Measurements from ENCODE around the gene USPL1.

Gene USPL1

DNA sequence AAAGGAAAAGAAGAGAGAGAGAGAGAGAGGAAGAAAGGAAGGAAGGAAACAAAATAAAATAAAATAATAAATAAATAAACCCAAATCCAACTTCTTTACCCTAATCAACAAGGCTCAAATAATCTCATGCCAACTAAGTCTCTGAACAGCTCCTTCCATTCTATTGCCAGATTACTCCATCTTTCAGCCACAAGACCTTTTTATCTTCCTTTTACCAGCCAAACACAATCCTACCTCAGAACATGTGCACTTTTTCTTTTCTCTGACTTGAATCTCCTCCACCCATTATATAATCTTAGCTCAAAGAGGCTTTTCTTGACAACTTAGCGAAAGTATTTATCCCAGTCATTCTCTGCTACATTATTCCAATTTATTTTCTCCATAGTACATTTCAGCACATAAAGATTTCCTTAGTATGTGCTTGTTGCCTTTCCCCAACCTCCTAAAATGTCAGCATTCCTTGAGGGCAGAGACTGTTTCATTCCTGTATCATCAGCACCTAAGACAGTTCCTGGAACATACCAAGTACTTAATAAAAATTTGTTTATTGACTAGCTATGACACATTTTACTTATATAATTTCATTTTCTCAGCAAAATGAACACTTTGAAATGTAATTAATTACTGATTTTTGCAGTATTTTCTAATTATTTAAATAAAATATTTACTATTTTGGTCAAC lies 33.5 kb upstream of the USPL1 start:
- ChIA-PET CTCF (interaction anchor here (0.6 kb wide), 2 partner anchors 118 to 224 kb away, joined by 3 to 4 read pairs; partner anchors contain the start of gene HMGB1), POLR2A (no interaction called here)
- Histone ChIP-seq H3K36me3 (ENCODE audit: control insufficient read depth in 2 of 2, insufficient read depth in 1 of 2, low read length in 2 of 2) (no peaks in the 10 kb centered on the region), H3K4me1 (ENCODE audit: control insufficient read depth, insufficient read depth, low read length) (no peaks in the 10 kb centered on the region), H3K4me3 (ENCODE audit: low read depth, low read length) (no peak overlapping the region), H3K27ac (ENCODE audit: extremely low read depth, low read depth, low read length) (no peak overlapping the region), H3K9me3 (ENCODE audit: control insufficient read depth, insufficient read depth, low read depth, low read length) (no peaks in the 10 kb centered on the region)
- 0 out of 2 replicates have a peak, but pooled peaks have one; percentile 14 for TF ChIP-seq ZNF366 (tag by site-specific recombination; conservative IDR thresholded peaks at IDR 0.05)
- TF ChIP-seq ZNF670 (tag by site-specific recombination; IDR thresholded peaks at IDR 0.05; ENCODE audit: low read depth): no peak

- no peak overlapping the region for H3K27ac ChIP-seq (ENCODE audit: extremely low read depth, low read depth, low read length)
- POLR2A ChIA-PET: no interaction called here
- no peaks in the 10 kb centered on the region for H3K4me1 ChIP-seq (ENCODE audit: control insufficient read depth, insufficient read depth, low read length)
- TF ChIP-seq ZNF76 (tag by site-specific recombination; IDR thresholded peaks at IDR 0.05; ENCODE audit: borderline replicate concordance, low read depth): no peak
- no peak for TF ChIP-seq ZNF416 (tag by site-specific recombination; IDR thresholded peaks at IDR 0.05)
- TF ChIP-seq, protein P1, sequence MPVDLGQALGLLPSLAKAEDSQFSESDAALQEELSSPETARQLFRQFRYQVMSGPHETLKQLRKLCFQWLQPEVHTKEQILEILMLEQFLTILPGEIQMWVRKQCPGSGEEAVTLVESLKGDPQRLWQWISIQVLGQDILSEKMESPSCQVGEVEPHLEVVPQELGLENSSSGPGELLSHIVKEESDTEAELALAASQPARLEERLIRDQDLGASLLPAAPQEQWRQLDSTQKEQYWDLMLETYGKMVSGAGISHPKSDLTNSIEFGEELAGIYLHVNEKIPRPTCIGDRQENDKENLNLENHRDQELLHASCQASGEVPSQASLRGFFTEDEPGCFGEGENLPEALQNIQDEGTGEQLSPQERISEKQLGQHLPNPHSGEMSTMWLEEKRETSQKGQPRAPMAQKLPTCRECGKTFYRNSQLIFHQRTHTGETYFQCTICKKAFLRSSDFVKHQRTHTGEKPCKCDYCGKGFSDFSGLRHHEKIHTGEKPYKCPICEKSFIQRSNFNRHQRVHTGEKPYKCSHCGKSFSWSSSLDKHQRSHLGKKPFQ (tag by site-specific recombination; IDR thresholded peaks at IDR 0.05): no peak
- TF ChIP-seq BCL11A (tag by site-specific recombination; IDR thresholded peaks at IDR 0.05; ENCODE audit: low read depth): no peak
- TF ChIP-seq ZNF626 (tag by site-specific recombination; IDR thresholded peaks at IDR 0.05): no peak
- no peak for TF ChIP-seq ZNF654 (tag by site-specific recombination; IDR thresholded peaks at IDR 0.05; ENCODE audit: low read depth)
- no peak for TF ChIP-seq ZNF610 (tag by site-specific recombination; IDR thresholded peaks at IDR 0.05; ENCODE audit: borderline replicate concordance)
- TF ChIP-seq ZNF221 (tag by site-specific recombination; IDR thresholded peaks at IDR 0.05; ENCODE audit: borderline replicate concordance): no peak
- TF ChIP-seq ZNF571 (tag by site-specific recombination; IDR thresholded peaks at IDR 0.05): no peak
- TF ChIP-seq ZNF473 (tag by site-specific recombination; IDR thresholded peaks at IDR 0.05): no peak
- no peak for TF ChIP-seq PATZ1 (tag by site-specific recombination; IDR thresholded peaks at IDR 0.05)
- TF ChIP-seq ZNF792 (tag by site-specific recombination; IDR thresholded peaks at IDR 0.05): no peak
- TF ChIP-seq, protein P2, sequence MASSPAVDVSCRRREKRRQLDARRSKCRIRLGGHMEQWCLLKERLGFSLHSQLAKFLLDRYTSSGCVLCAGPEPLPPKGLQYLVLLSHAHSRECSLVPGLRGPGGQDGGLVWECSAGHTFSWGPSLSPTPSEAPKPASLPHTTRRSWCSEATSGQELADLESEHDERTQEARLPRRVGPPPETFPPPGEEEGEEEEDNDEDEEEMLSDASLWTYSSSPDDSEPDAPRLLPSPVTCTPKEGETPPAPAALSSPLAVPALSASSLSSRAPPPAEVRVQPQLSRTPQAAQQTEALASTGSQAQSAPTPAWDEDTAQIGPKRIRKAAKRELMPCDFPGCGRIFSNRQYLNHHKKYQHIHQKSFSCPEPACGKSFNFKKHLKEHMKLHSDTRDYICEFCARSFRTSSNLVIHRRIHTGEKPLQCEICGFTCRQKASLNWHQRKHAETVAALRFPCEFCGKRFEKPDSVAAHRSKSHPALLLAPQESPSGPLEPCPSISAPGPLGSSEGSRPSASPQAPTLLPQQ (tag by site-specific recombination; IDR thresholded peaks at IDR 0.05): no peak
- no peak for TF ChIP-seq KLF16 (tag by site-specific recombination; IDR thresholded peaks at IDR 0.05)
- TF ChIP-seq ZNF2 (tag by site-specific recombination; IDR thresholded peaks at IDR 0.05): no peak
- TF ChIP-seq ZNF292 (tag by site-specific recombination; IDR thresholded peaks at IDR 0.05; ENCODE audit: borderline replicate concordance, low read depth): no peak
- no peak for TF ChIP-seq ZNF791 (tag by site-specific recombination; IDR thresholded peaks at IDR 0.05)
- CTCF ChIA-PET: no interaction called here
- no peaks in the 10 kb centered on the region for H3K9me3 ChIP-seq (ENCODE audit: control insufficient read depth, insufficient read depth, low read depth, low read length)
- H3K36me3 ChIP-seq (ENCODE audit: control insufficient read depth in 2 of 2, insufficient read depth in 1 of 2, low read length in 2 of 2): no peaks in the 10 kb centered on the region
- H3K4me3 ChIP-seq (ENCODE audit: low read depth, low read length): no peak overlapping the region
These were observed 31.9 kb upstream of the USPL1 start for GRCh38 chr13:30585748-30586262.
